GM12878 (cell line): Measurements from ENCODE around the gene FBRSL1. TPM values are rescaled to one million over a fixed set of nuclear protein-coding genes. Genes with fewer than 3 reads are reported as not detected.

Experiments used
- ATAC-seq: fragments of 200-7000 bp; cut with Tn5 transposase; 3 replicates; pipeline ENCODE4 v1.9.1; 2020; ENCODE audit warnings: mild to moderate bottlenecking, moderate library complexity
- BruUV-seq: library from RNA; stranded (reverse); fragments of 400-500 nt; replicated peaks from 2 replicates; lab custom pipeline; 2021; lab: Mats Ljungman, UMichigan
- CTCF ChIA-PET: fragments of 300-600 bp; sonication (Branson Sonifier 250); formaldehyde crosslinking; extraction: SDS; loops from one replicate; lab custom pipeline; 2021; ENCODE audit warnings: inconsistent platforms; lab: Yijun Ruan, JAX
- POLR2A ChIA-PET: fragments of 350-600 bp; formaldehyde crosslinking; extraction: SDS; loops from one replicate; lab custom pipeline; 2021; ENCODE audit warnings: inconsistent platforms; lab: Charles Lee
- RAD21 ChIA-PET: fragments of 300-600 bp; sonication (Branson Sonifier 250); formaldehyde crosslinking; loops from one replicate; lab custom pipeline; 2023; ENCODE audit warnings: antibody characterized with exemption; ENCODE audit not compliant: unreplicated experiment; lab: Charles Lee
- SMC1A ChIA-PET: fragments of 300-600 bp; sonication (Branson Sonifier 250); formaldehyde crosslinking; loops from one replicate; lab custom pipeline; 2023; ENCODE audit not compliant: unreplicated experiment, uncharacterized antibody; lab: Charles Lee
- DNase-seq: peaks from one replicate; pipeline ENCODE4 v3.0.0-alpha.2; 2011; ENCODE audit warnings: low read depth, low spot score
- FAIRE-seq: peaks from 3 replicates; lab custom pipeline; 2011; peaks lifted over from hg19 to GRCh38; lab: Jason Lieb, UNC
- H2AFZ ChIP-seq: 2 replicates; pipeline ENCODE4 v1.6.0; 2011; ENCODE audit warnings: low read depth, low read length, control low read depth; ENCODE audit not compliant: control insufficient read depth
- H3K27ac ChIP-seq: 2 replicates; pipeline ENCODE4 v1.5.1; 2011; ENCODE audit warnings: control low read depth; ENCODE audit not compliant: control insufficient read depth, insufficient read depth
- H3K27me3 ChIP-seq, 2 experiments: replicated peaks in 1 of 2; 2 replicates each; pipeline versions ENCODE4 v1.6.0 to v1.6.1; 2011; ENCODE audit warnings: low read length in 1 of 2; ENCODE audit not compliant: control insufficient read depth in 2 of 2, insufficient read depth in 2 of 2
- H3K36me3 ChIP-seq, 2 experiments: 2 replicates each; pipeline ENCODE4 v1.5.1; 2011; ENCODE audit warnings: low read length in 1 of 2; ENCODE audit not compliant: control insufficient read depth in 2 of 2, insufficient read depth in 2 of 2
- H3K4me1 ChIP-seq: 2 replicates; pipeline ENCODE4 v1.6.1; 2011; ENCODE audit warnings: mild to moderate bottlenecking, low read length, moderate library complexity, mixed read lengths; ENCODE audit not compliant: control insufficient read depth, insufficient read depth
- H3K4me2 ChIP-seq: 2 replicates; pipeline ENCODE4 v1.6.0; 2011; ENCODE audit warnings: control low read depth; ENCODE audit not compliant: control insufficient read depth, insufficient read depth
- H3K4me3 ChIP-seq: fragments of 200-600 bp; sonication (generic); 2 replicates; pipeline ENCODE4 v1.5.1; 2016
- H3K79me2 ChIP-seq: 2 replicates; pipeline ENCODE4 v1.6.0; 2011; ENCODE audit warnings: low read length; ENCODE audit not compliant: control insufficient read depth, insufficient read depth
- H3K9ac ChIP-seq: 2 replicates; pipeline ENCODE4 v1.8.0; 2011; ENCODE audit warnings: low read length, control low read depth, mixed read lengths; ENCODE audit not compliant: control insufficient read depth, insufficient read depth
- H3K9me3 ChIP-seq: replicated peaks from 3 replicates; pipeline ENCODE4 v1.5.1; 2011; ENCODE audit warnings: mild to moderate bottlenecking, low read length; ENCODE audit not compliant: control insufficient read depth, insufficient read depth
- H4K20me1 ChIP-seq: 2 replicates; pipeline ENCODE4 v1.6.0; 2011; ENCODE audit not compliant: control insufficient read depth, insufficient read depth
- BCL11A ChIP-seq: IDR thresholded peaks from 2 replicates; pipeline ENCODE4 v1.6.1; 2011; ENCODE audit warnings: low read depth, low read length
- CBFB ChIP-seq: IDR thresholded peaks from 2 replicates; pipeline ENCODE4 v1.6.1; 2016; ENCODE audit warnings: antibody characterized with exemption, low read depth
- IKZF2 ChIP-seq, 2 experiments: fragments of 450-650 bp; IDR thresholded peaks; 2 replicates each; pipeline ENCODE4 v1.6.1; 2017; ENCODE audit warnings: mild to moderate bottlenecking in 2 of 2, moderate library complexity in 2 of 2
- KLF5 ChIP-seq: fragments of 450-650 bp; IDR thresholded peaks from 2 replicates; pipeline ENCODE4 v1.6.1; 2014; ENCODE audit warnings: mild to moderate bottlenecking; ENCODE audit not compliant: partially characterized antibody
- RBBP5 ChIP-seq: fragments of 200-600 bp; sonication (generic); conservative IDR thresholded peaks from 2 replicates; pipeline ENCODE4 v1.6.1; 2016
- USF2 ChIP-seq: IDR thresholded peaks from 2 replicates; pipeline ENCODE4 v1.6.1; 2011; ENCODE audit warnings: low read depth, low read length, improper control_type of control experiment, borderline replicate concordance
- ZBTB33 ChIP-seq: fragments of 450-650 bp; IDR thresholded peaks from 2 replicates; pipeline ENCODE4 v1.6.1; 2017; ENCODE audit warnings: mild to moderate bottlenecking
- WGBS: methylation state at CpG from one replicate; pipeline ENCODE4 v1.1.6; 2016; ENCODE audit warnings: low lambda C conversion rate; ENCODE audit not compliant: insufficient replicate concordance, insufficient coverage; ENCODE audit errors: missing lambda C conversion rate; 5-methylcytosine and 5-hydroxymethylcytosine counted together
- in situ Hi-C: fragments of 300-500 bp; cut with MboI; formaldehyde crosslinking; loops from 9 replicates; pipeline ENCODE4 v1.14.3; 2018; ENCODE audit warnings: mixed read lengths
- intact Hi-C: fragments of 100-400 bp; cut with micrococcal nuclease; formaldehyde crosslinking; loops from one replicate; pipeline ENCODE4 v1.14.2; 2022; ENCODE audit not compliant: unreplicated experiment
- polyA plus RNA-seq, 11 experiments: library from polyadenylated mRNA; depleted of rRNA in 4 of 11; unstranded in 6 of 11; stranded (reverse) in 5 of 11; fragments of >200 nt; fragmentation: Nextera tagmentation in 4 of 11; fragmentation: Illumina TruSeq in 1 of 11; extraction: Ambion mirVana in 4 of 11; extraction: Trizol in 1 of 11; gene quantifications; 1 replicate in 1 of 11; 2 replicates in 10 of 11; pipeline versions ENCODE4 v1.2.1 to v1.2.3, GENCODE V29; 2011 to 2016; ENCODE audit warnings: inconsistent platforms in 2 of 11, missing spikeins in 2 of 11, low read depth in 1 of 11
- total RNA-seq, 4 experiments: library from RNA; depleted of rRNA in 3 of 4; stranded (reverse); fragments of >200 nt in 3 of 4; fragmentation: Illumina TruSeq in 1 of 4; extraction: Trizol in 1 of 4; gene quantifications; 2 replicates each; pipeline versions ENCODE4 v1.2.1 to v1.2.3, GENCODE V29; 2013 to 2021

FBRSL1 gene
- total and polyA plus RNA-seq, 10 of the 15 experiments (the other 5 are each of a cell fraction or from before 2014, with no cell fraction given) = 0.19 to 55.1 (median 4.1) TPM

- no peaks in the 10 kb centered on the region for H4K20me1 ChIP-seq
These were observed 58.6 kb downstream of the FBRSL1 start for GRCh38 chr12:132548430-132549058.

More at GRCh38 chr12:132548430-132549058, 58.6 kb downstream of the FBRSL1 start:
- H3K9me3 ChIP-seq = no peaks in the 10 kb centered on the region
- H3K4me2 ChIP-seq = no peak overlapping the region
- ChIA-PET POLR2A (no interaction called here), CTCF (no interaction called here), RAD21 (no interaction called here), SMC1A (no interaction called here)
- in situ Hi-C loops (no loop called here), intact Hi-C loops (no loop called here)
- no peaks in the 10 kb centered on the region for H3K4me1 ChIP-seq
- FAIRE-seq = no peak
- no peak overlapping the region for H2AFZ ChIP-seq
- H3K36me3 ChIP-seq = no peaks in the 10 kb centered on the region
- H3K79me2 ChIP-seq = no peaks in the 10 kb centered on the region
- BruUV-seq = no TSS peak
- ATAC-seq = no peak
- H3K4me3 ChIP-seq = no peak overlapping the region
- TF ChIP-seq USF2 (no peak), KLF5 (no peak), BCL11A (no peak), IKZF2 (IDR thresholded peaks at IDR 0.05) (no peak), RBBP5 (no peak), CBFB (no peak), ZBTB33 (no peak)
- 77% methylated on average over 28 of the region's 28 CpGs for WGBS
- H3K9ac ChIP-seq = no peak overlapping the region
- DNase-seq = no peak
- H3K27me3 ChIP-seq = no peaks in the 10 kb centered on the region
- no peak overlapping the region for H3K27ac ChIP-seq
